ACC112 (cell line): Measurements from ENCODE around the gene IFT57.
A peak's percentile ranks its signal among the peaks of the same experiment; 100 is the strongest.

Experiments
- H2AFZ ChIP-seq: fragments of 200-600 bp; sonication (generic); one replicate; pipeline ENCODE4 v1.6.0; 2017; ENCODE audit warnings: antibody characterized with exemption, low read length; ENCODE audit not compliant: unreplicated experiment
- H3K27ac ChIP-seq: fragments of 200-600 bp; sonication (generic); 2 replicates; pipeline ENCODE4 v1.5.1; 2014; ENCODE audit warnings: low read depth, mild to moderate bottlenecking, antibody characterized with exemption, low read length, moderate library complexity
- H3K27me3 ChIP-seq: fragments of 200-600 bp; sonication (generic); 2 replicates; pipeline ENCODE4 v1.6.1; 2014; ENCODE audit warnings: mild to moderate bottlenecking, antibody characterized with exemption, low read length, moderate library complexity, mixed read lengths; ENCODE audit not compliant: insufficient read depth
- H3K36me3 ChIP-seq: fragments of 200-600 bp; sonication (generic); 2 replicates; pipeline ENCODE4 v1.6.1; 2016; ENCODE audit warnings: mild to moderate bottlenecking, antibody characterized with exemption, low read length, moderate library complexity, mixed read lengths; ENCODE audit not compliant: insufficient read depth
- H3K4me1 ChIP-seq: fragments of 200-600 bp; sonication (generic); one replicate; pipeline ENCODE4 v1.6.1; 2016; ENCODE audit warnings: low read length, mixed read lengths; ENCODE audit not compliant: insufficient read depth, unreplicated experiment, control insufficient read depth
- H3K4me3 ChIP-seq: fragments of 200-600 bp; sonication (generic); 2 replicates; pipeline ENCODE4 v1.5.1; 2014; ENCODE audit warnings: mild to moderate bottlenecking, low read depth, low read length
- H3K79me2 ChIP-seq: fragments of 200-600 bp; sonication (generic); one replicate; pipeline ENCODE4 v1.6.0; 2016; ENCODE audit warnings: low read length; ENCODE audit not compliant: control insufficient read depth, unreplicated experiment, insufficient read depth

The IFT57 gene

GRCh38 chr3:108219336-108219735 lies 2.9 kb downstream of the IFT57 start:
- peaks cover 8% of the 10 kb centered on the region; the same call in 1 of the 2 replicates for H3K36me3 ChIP-seq
- peak overlapping the region; percentile 97 for H3K4me3 ChIP-seq
- H3K27ac ChIP-seq: no peak overlapping the region

DNA sequence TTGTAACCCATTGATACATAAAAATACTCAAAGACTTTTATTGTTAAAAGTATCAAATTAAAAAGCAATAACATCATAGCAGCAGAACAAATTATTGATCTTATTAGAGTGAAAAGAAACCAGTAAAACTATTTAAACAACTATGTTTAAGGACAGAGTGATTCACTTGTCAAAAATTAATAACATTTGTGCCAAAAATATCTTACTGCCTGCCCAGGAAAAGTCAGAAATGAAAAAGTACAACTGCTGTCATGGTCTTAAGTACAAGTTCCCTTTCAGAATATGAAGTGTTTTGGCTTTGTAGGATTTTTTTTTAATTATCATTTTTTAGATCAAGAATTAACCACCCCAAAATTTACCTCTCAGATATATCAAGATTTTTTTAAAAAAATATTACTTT lies 3.4 kb downstream of the IFT57 start:
- Histone ChIP-seq H3K79me2 (peaks cover 28% of the 10 kb centered on the region), H2AFZ (no peak overlapping the region), H3K27me3 (no peaks in the 10 kb centered on the region), H3K4me1 (peaks cover 41% of the 10 kb centered on the region), H3K27ac (peak overlapping the region; percentile 12; the same call in 1 of the 2 replicates), H3K36me3 (peaks cover 8% of the 10 kb centered on the region; the same call in 1 of the 2 replicates), H3K4me3 (peak overlapping the region; percentile 38)

More at GRCh38 chr3:108219336-108219735, 2.9 kb downstream of the IFT57 start:
- Histone ChIP-seq H2AFZ (no peak overlapping the region), H3K79me2 (peaks cover 28% of the 10 kb centered on the region), H3K4me1 (peaks cover 46% of the 10 kb centered on the region), H3K27me3 (no peaks in the 10 kb centered on the region)

- Histone ChIP-seq H3K27ac (no peak overlapping the region), H3K79me2 (peaks cover 17% of the 10 kb centered on the region), H3K4me1 (peaks cover 34% of the 10 kb centered on the region), H3K36me3 (peaks cover 18% of the 10 kb centered on the region), H3K27me3 (no peaks in the 10 kb centered on the region), H3K4me3 (peak overlapping the region; percentile 67), H2AFZ (no peak overlapping the region)
Measured at GRCh38 chr3:108215871-108216270, 6.4 kb downstream of the IFT57 start.

DNA sequence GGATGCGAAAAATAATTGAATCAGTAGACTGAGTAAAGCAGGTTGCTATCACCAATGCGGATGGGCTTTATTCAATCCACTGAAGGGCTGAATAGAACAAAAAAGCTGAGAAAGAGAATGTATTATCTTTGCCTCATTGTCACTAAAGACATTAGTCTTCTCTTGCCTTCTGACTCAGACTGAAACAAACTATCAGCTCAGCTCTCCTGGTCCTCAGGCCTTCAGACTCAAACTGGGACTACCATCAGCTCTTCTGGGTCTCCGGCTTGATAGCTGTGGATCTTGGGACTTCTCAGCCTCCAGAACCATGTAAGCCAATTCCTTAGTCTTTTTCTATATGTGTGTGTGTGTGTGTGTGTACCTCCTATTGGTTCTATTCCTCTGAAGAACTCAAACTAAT lies 12.6 kb downstream of the IFT57 start:
- peaks cover 21% of the 10 kb centered on the region for H3K36me3 ChIP-seq

GRCh38 chr3:108208831-108209230 lies 13.4 kb downstream of the IFT57 start:
- Histone ChIP-seq H3K79me2 (no peaks in the 10 kb centered on the region), H3K36me3 (peaks cover 21% of the 10 kb centered on the region), H3K4me1 (no peaks in the 10 kb centered on the region), H3K4me3 (no peak overlapping the region), H3K27me3 (no peaks in the 10 kb centered on the region), H2AFZ (no peak overlapping the region), H3K27ac (no peak overlapping the region)

More for the DNA sequence above, 12.6 kb downstream of the IFT57 start:
- Histone ChIP-seq H3K27ac (no peak overlapping the region), H2AFZ (no peak overlapping the region), H3K4me3 (no peak overlapping the region), H3K4me1 (no peaks in the 10 kb centered on the region), H3K27me3 (no peaks in the 10 kb centered on the region), H3K79me2 (no peaks in the 10 kb centered on the region)

GRCh38 chr3:108202834-108203233 lies 19.4 kb downstream of the IFT57 start:
- no peak overlapping the region for H3K27ac ChIP-seq
- H2AFZ ChIP-seq: no peak overlapping the region

GRCh38 chr3:108202080-108202479 lies 20.1 kb downstream of the IFT57 start:
- Histone ChIP-seq H3K79me2 (no peaks in the 10 kb centered on the region), H2AFZ (no peak overlapping the region), H3K27ac (no peak overlapping the region), H3K36me3 (peaks cover 7% of the 10 kb centered on the region; the same call in 1 of the 2 replicates), H3K27me3 (no peaks in the 10 kb centered on the region), H3K4me3 (no peak overlapping the region), H3K4me1 (no peaks in the 10 kb centered on the region)

More at GRCh38 chr3:108202834-108203233, 19.4 kb downstream of the IFT57 start:
- Histone ChIP-seq H3K4me1 (no peaks in the 10 kb centered on the region), H3K4me3 (no peak overlapping the region), H3K27me3 (no peaks in the 10 kb centered on the region), H3K79me2 (no peaks in the 10 kb centered on the region), H3K36me3 (peaks cover 10% of the 10 kb centered on the region; the same call in 1 of the 2 replicates)

- Histone ChIP-seq H3K27ac (no peak overlapping the region), H2AFZ (no peak overlapping the region), H3K79me2 (no peaks in the 10 kb centered on the region), H3K4me3 (no peak overlapping the region), H3K36me3 (peaks cover 6% of the 10 kb centered on the region; the same call in 1 of the 2 replicates), H3K27me3 (no peaks in the 10 kb centered on the region), H3K4me1 (no peaks in the 10 kb centered on the region)
Measured at GRCh38 chr3:108201258-108201657, 21.0 kb downstream of the IFT57 start.

GRCh38 chr3:108200578-108200977 lies 21.6 kb downstream of the IFT57 start:
- no peaks in the 10 kb centered on the region for H3K27me3 ChIP-seq
- no peaks in the 10 kb centered on the region for H3K4me1 ChIP-seq
- H3K36me3 ChIP-seq: peaks cover 6% of the 10 kb centered on the region; the same call in 1 of the 2 replicates
- no peak overlapping the region for H3K4me3 ChIP-seq
- H3K79me2 ChIP-seq: no peaks in the 10 kb centered on the region
- no peak overlapping the region for H3K27ac ChIP-seq
- no peak overlapping the region for H2AFZ ChIP-seq

GRCh38 chr3:108200024-108200423 lies 22.2 kb downstream of the IFT57 start:
- peaks cover 2% of the 10 kb centered on the region; the same call in 1 of the 2 replicates for H3K36me3 ChIP-seq
- no peaks in the 10 kb centered on the region for H3K27me3 ChIP-seq
- no peak overlapping the region for H3K4me3 ChIP-seq
- H3K27ac ChIP-seq: no peak overlapping the region
- H3K79me2 ChIP-seq: no peaks in the 10 kb centered on the region
- H3K4me1 ChIP-seq: no peaks in the 10 kb centered on the region
- no peak overlapping the region for H2AFZ ChIP-seq

- Histone ChIP-seq H3K27me3 (no peaks in the 10 kb centered on the region), H3K79me2 (no peaks in the 10 kb centered on the region), H3K27ac (no peak overlapping the region), H3K4me1 (no peaks in the 10 kb centered on the region), H3K36me3 (peaks cover 5% of the 10 kb centered on the region; the same call in 1 of the 2 replicates), H2AFZ (no peak overlapping the region), H3K4me3 (no peak overlapping the region)
Measured at GRCh38 chr3:108191394-108191793, 30.8 kb downstream of the IFT57 start.
